Cardiac septum (tissue), 1 donor: ENCODE measurements around the gene ZNF485. TPM values are rescaled to one million over a fixed set of nuclear protein-coding genes. Genes with fewer than 3 reads are reported as not detected.

Experiments
- DNase-seq: peaks from one replicate; pipeline ENCODE4 v3.0.0-alpha.2; 2020; ENCODE audit warnings: low spot score
- intact Hi-C: fragments of 100-400 bp; cut with DNase I; formaldehyde crosslinking; loops from one replicate; pipeline ENCODE4 v1.14.0; 2022
- total RNA-seq: library from RNA; stranded (reverse); fragmentation: NEBNext Ultra II Directional; extraction: Animal tissue kit (Norgen Biotek cat#: 25700); gene quantifications from one replicate; pipeline ENCODE4 v1.2.1, GENCODE V29; 2021
- donor health status: DM: no; HTN: no; CAD: no.

ZNF485 gene
- total RNA-seq, 1 donor from 2014 or later, result 1.7 TPM

DNA sequence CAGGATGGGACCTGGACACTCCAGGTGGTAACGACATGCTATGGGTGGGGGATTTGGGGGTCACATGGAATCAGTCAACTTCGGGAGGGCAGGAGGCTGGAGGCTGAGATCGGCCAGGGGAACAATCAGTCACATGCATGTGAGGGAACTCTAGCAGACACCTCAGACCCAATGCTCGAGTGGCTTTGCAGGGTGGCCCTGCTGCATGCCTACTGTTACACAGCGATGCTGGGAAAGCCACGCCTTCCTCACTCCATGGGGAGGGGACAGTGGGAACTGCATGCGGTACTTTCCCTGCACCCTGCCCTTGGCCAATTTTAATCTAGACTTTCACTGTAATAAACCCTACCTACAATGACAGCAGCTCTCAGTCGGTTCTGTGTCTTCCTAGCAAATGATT is 49.1 kb downstream of the ZNF485 start:
- DNase-seq, result no peak
- intact Hi-C loops, result no loop called here

DNA sequence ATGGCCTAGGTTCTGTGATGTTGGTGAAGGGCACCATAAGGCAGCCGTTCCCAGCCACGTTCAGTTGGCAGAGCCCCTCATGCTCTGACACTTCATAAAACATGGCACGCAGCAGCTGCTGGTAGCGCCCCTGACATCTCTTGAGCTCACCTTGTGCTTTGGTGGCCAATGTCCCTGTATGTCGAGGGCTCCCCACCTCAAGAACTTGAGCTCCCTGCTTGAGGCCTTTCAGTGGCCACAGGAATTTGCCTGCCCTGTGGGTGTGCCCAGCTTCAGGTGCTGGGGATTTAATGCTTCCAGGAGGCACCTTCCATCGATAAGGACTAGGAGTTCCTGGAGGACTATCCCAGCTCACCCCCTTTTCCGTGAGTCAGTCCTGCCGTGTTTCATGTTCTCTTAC is 52.0 kb downstream of the ZNF485 start:
- intact Hi-C loops, result no loop called here

DNA sequence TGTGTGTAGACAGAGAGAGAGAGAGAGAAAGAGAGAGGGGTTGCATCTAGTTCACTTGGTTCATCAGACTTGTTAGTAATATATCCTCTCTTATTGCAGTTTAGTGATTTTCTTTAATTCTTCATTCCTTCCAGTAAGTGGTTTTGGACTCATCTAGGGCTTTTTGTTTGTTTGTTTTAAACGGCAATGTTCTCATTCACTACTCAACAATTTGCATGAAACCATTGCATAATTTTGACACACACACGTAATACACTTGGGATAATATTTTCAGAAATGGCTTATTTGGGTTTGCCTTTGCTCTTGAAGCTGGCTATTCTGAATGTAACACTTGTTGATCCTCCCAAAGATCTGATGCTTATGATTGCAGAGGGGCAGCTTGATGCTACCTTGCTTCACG is 58.8 kb downstream of the ZNF485 start:
- DNase-seq, result no peak
- intact Hi-C loops, result no loop called here

More for the DNA sequence above, 52.0 kb downstream of the ZNF485 start:
- DNase-seq, result no peak

DNA sequence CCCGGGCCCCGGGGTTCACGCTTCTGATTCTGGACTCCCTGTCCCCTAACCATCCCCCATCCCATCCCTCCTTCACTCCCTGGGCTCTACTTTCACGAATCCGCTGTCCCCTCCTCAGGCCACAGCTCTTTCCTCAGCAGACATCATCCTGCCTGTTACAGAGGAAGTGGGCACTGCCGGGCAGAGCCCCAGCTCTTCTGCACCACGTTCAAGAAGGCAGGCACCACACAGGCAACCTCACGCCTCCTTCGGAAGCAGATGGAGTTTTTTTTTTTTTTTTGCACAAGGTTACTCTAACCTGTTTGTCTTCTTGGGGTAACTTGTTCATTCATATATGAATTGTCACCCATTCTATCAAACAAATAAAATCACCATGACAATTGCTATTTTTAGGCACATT is 60.3 kb downstream of the ZNF485 start:
- DNase-seq, result no peak
- intact Hi-C loops, result no loop called here

DNA sequence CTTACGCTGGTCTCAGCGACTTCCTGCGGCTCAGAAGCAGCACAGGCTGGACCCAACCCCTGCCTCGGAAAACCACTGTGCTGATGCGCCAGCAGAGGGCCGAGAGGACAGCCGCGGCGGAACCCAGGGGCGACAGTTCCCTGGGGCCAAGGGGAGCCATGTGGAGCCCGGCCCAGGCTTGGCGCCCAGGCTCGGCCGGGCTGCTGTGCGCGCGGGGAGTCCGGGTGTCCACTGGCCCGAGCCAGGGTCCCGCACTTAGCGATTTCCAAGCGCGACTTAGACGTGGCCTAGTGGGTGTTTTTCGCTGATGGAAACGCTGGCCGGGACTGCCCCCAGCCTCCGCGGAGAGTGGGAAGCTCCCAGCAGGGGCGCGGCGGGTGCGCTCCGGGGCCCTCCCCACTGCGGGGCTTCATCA is 61.1 kb downstream of the ZNF485 start:
- DNase-seq, result no peak
- intact Hi-C loops, result no loop called here

Other genes with a start within 250 kb of the ZNF485 start
- gene FXYD4, start 234.8 kb upstream of the ZNF485 start, total RNA-seq, result not detected
- 80.8 TPM for gene HNRNPF, start 197.3 kb upstream of the ZNF485 start, total RNA-seq
- gene ZNF487, start 169.3 kb upstream of the ZNF485 start, total RNA-seq, result 2.7 TPM
- 1.7 TPM for gene ZNF239, start 31.8 kb upstream of the ZNF485 start, total RNA-seq
- gene ZNF32, start 42.4 kb downstream of the ZNF485 start, total RNA-seq, result 38.1 TPM